Pancreas (tissue), 10 donors: ENCODE data around the gene RASA1. TPM values are rescaled to one million over a fixed set of nuclear protein-coding genes. Genes with fewer than 3 reads are reported as not detected.

Source experiments
- ATAC-seq, 4 donors: fragments of 200-7000 bp; cut with Tn5 transposase; one replicate each; pipeline versions ENCODE4 v1.8.0 to v1.9.1; 2020; ENCODE audit warnings: mild to moderate bottlenecking in 4 of 4, moderate library complexity in 4 of 4
- DNase-seq, 6 donors: peaks; one replicate each; pipeline ENCODE4 v3.0.0-alpha.2; 2020
- FAIRE-seq: peaks from 2 replicates; lab custom pipeline; 2012; peaks lifted over from hg19 to GRCh38; lab: Jason Lieb, UNC
- H3K27ac ChIP-seq, 4 donors: fragments of 200-600 bp; sonication (generic); 1 replicate in 3 of 4; 2 replicates in 1 of 4; pipeline versions ENCODE4 v1.5.0 to v1.8.0; 2020
- H3K27me3 ChIP-seq, 4 donors: fragments of 200-600 bp; one replicate each; pipeline ENCODE4 v1.8.0; 2021
- H3K36me3 ChIP-seq, 3 donors: fragments of 200-600 bp; sonication (generic) in 1 of 3; one replicate each; pipeline versions ENCODE4 v1.5.0 to v1.8.0; 2020 to 2021
- H3K4me1 ChIP-seq, 3 donors: fragments of 200-600 bp; one replicate each; pipeline ENCODE4 v1.8.0; 2021
- H3K4me3 ChIP-seq, 4 donors: fragments of 200-600 bp; sonication (generic) in 2 of 4; one replicate each; pipeline versions ENCODE4 v1.5.0 to v1.8.0; 2020 to 2021
- H3K9me3 ChIP-seq, 4 donors: fragments of 200-600 bp; one replicate each; pipeline ENCODE4 v1.8.0; 2021
- CTCF ChIP-seq, 4 donors: fragments of 200-600 bp; sonication (generic) in 3 of 4; IDR thresholded peaks; one replicate each; pipeline versions ENCODE4 v1.5.0 to v1.8.0; 2021; ENCODE audit warnings: antibody characterized with exemption in 4 of 4
- WGBS, 2 donors: extraction: QIAGEN DNeasy Blood & Tissue Kit; methylation state at CpG; one replicate each; pipeline ENCODE4 v1.1.7; 2013; 5-methylcytosine and 5-hydroxymethylcytosine counted together
- intact Hi-C, 3 donors: fragments of 100-400 bp; cut with DNase I; formaldehyde crosslinking; loops; one replicate each; pipeline versions ENCODE4 v1.11.1 to v1.14.2; 2022
- polyA plus RNA-seq, 2 donors: library from polyadenylated mRNA; stranded (reverse); fragments of 200-250 nt; gene quantifications; one replicate each; pipeline ENCODE4 v1.2.3, GENCODE V29; 2013
- total RNA-seq, 6 donors: library from RNA; stranded (reverse); fragmentation: NEBNext Ultra II Directional in 4 of 6; extraction: Animal tissue kit (Norgen Biotek cat#: 25700) in 4 of 6; gene quantifications; one replicate each; pipeline versions ENCODE4 v1.2.1 to v1.2.4, GENCODE V29; 2021 to 2023
- donor health status: healthy with polysubstance abuse.
- donor health status: DM: no; HTN: no; CAD: no; lungs with moderate emphysema.
- donor health status: DM: no; HTN: no; CAD: no.
- donor health status: control.
- donor health status: control.
- donor health status: Bipolar disorder and iron deficiency.
- donor health status: DM: yes; HTN: yes; CAD: no.
- donor health status: DM: no; HTN: no; CAD: no.
- donor health status: DM: no; HTN: no; CAD: no.
- donor health status: DM: yes; HTN: yes; CAD: no.

The RASA1 gene
- total and polyA plus RNA-seq, 8 donors: 5.2 to 17.7 (median 9.9) TPM

GRCh38 chr5:87401626-87402025 lies 133.9 kb downstream of the RASA1 start:
- intact Hi-C loops: no loop called here

GRCh38 chr5:87403409-87403808 lies 135.7 kb downstream of the RASA1 start:
- no peak overlapping the region for H3K27ac ChIP-seq
- no peak for TF ChIP-seq CTCF (IDR thresholded peaks at IDR 0.05)
- H3K36me3 ChIP-seq: peaks cover 0 to 47% (median 11%) of the 10 kb centered on the region in 3 donors
- ATAC-seq (no peak), FAIRE-seq (no peak), DNase-seq (no peak)
- H3K4me3 ChIP-seq: no peak overlapping the region
- intact Hi-C loops: no loop called here
- WGBS, 2 donors: 93 to 97% methylated on average over 3 of the region's 3 CpGs
- no peaks in the 10 kb centered on the region for H3K27me3 ChIP-seq
- H3K9me3 ChIP-seq: no peaks in the 10 kb centered on the region
- no peaks in the 10 kb centered on the region for H3K4me1 ChIP-seq

More at GRCh38 chr5:87401626-87402025, 133.9 kb downstream of the RASA1 start:
- ATAC-seq (no peak), FAIRE-seq (no peak), DNase-seq (no peak)
- no peak overlapping the region for H3K4me3 ChIP-seq
- no peaks in the 10 kb centered on the region for H3K4me1 ChIP-seq
- no peaks in the 10 kb centered on the region for H3K27me3 ChIP-seq
- H3K9me3 ChIP-seq: no peaks in the 10 kb centered on the region
- H3K27ac ChIP-seq: no peak overlapping the region
- H3K36me3 ChIP-seq: peaks cover 0 to 38% (median 16%) of the 10 kb centered on the region in 3 donors
- no peak for TF ChIP-seq CTCF (IDR thresholded peaks at IDR 0.05)

- intact Hi-C loops: no loop called here
- ATAC-seq (no peak), FAIRE-seq (no peak), DNase-seq (no peak)
- Histone ChIP-seq H3K27ac (no peak overlapping the region), H3K4me3 (no peak overlapping the region), H3K9me3 (no peaks in the 10 kb centered on the region), H3K4me1 (no peaks in the 10 kb centered on the region), H3K36me3 (peaks cover 0 to 45% (median 11%) of the 10 kb centered on the region in 3 donors), H3K27me3 (no peaks in the 10 kb centered on the region)
- WGBS, 2 donors: 74 to 75% methylated on average over 3 of the region's 3 CpGs
- TF ChIP-seq CTCF (IDR thresholded peaks at IDR 0.05): no peak
These were observed 136.2 kb downstream of the RASA1 start for GRCh38 chr5:87403899-87404298.

- ATAC-seq: no peak
- no peak overlapping the region for H3K27ac ChIP-seq
- 67 to 73% methylated on average over 2 of the region's 2 CpGs for WGBS, 2 donors
- peaks cover 0 to 45% (median 11%) of the 10 kb centered on the region in 3 donors for H3K36me3 ChIP-seq
- intact Hi-C loops: no loop called here
- no peaks in the 10 kb centered on the region for H3K9me3 ChIP-seq
- H3K4me3 ChIP-seq: no peak overlapping the region
- TF ChIP-seq CTCF (IDR thresholded peaks at IDR 0.05): no peak
- no peak for FAIRE-seq
- DNase-seq: no peak
- no peaks in the 10 kb centered on the region for H3K4me1 ChIP-seq
- no peaks in the 10 kb centered on the region for H3K27me3 ChIP-seq
These were observed 136.7 kb downstream of the RASA1 start for GRCh38 chr5:87404359-87404758.

- ATAC-seq: peak in 1 of 4 donors; percentile 32
- TF ChIP-seq CTCF (IDR thresholded peaks at IDR 0.05): no peak
- no peaks in the 10 kb centered on the region for H3K27me3 ChIP-seq
- DNase-seq: no peak
- no peak for FAIRE-seq
- 86 to 87% methylated on average over 2 of the region's 2 CpGs for WGBS, 2 donors
- H3K9me3 ChIP-seq: no peaks in the 10 kb centered on the region
- no peak overlapping the region for H3K4me3 ChIP-seq
- peaks cover 0 to 4% (median under 1%) of the 10 kb centered on the region in 3 donors for H3K4me1 ChIP-seq
- intact Hi-C loops: no loop called here
- H3K27ac ChIP-seq: no peak overlapping the region
- peaks cover 0 to 50% (median 11%) of the 10 kb centered on the region in 3 donors for H3K36me3 ChIP-seq
These were observed 137.9 kb downstream of the RASA1 start for GRCh38 chr5:87405472-87406155.
